ENCODE measurements around the gene ATP5PO.

ATP5PO gene

DNA sequence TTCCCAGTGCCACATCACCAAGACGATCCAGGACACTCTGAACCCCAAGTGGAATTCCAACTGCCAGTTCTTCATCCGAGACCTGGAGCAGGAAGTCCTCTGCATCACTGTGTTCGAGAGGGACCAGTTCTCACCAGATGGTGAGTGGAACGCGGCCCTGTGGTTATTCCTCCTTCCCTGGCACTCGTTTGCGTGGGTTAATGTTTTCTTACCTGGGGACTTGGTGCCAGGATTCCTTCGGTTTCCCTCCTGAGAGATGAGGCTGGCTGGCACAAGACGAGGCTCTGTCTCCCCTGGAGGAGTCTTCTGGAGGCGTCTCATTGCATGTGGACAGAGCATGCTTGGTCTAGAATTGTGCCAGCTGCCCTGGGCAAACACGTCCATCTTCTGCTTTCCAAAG is 29.3 kb downstream of the ATP5PO start:
- no peak for ATAC-seq
- TF ChIP-seq ZFP3 (CRISPR knock-in tag; IDR thresholded peaks at IDR 0.05) = no peak
- no peak for TF ChIP-seq ZC3H10 (CRISPR knock-in tag; IDR thresholded peaks at IDR 0.05)
- no peak for TF ChIP-seq ZNF8 (CRISPR knock-in tag; IDR thresholded peaks at IDR 0.05)
- no peak for TF ChIP-seq TCF4 (CRISPR knock-in tag; IDR thresholded peaks at IDR 0.05; ENCODE audit: borderline replicate concordance)

DNA sequence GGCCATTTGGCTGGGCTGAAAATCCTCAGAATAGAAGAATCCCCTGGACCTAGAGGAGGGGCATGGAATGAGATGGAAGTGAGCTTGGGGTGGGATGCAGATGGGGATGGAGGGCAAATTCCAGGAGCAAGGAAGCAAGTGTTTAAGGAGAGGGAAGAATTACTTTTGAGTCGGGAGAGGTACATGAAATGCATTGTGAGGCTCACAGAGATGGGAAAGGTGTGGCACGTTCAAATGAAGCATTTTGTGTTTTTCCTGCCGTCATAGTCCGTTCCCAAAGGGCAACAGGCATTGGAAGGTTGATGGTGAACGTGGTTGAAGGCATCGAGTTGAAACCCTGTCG is 30.5 kb downstream of the ATP5PO start:
- TF ChIP-seq, protein P1, sequence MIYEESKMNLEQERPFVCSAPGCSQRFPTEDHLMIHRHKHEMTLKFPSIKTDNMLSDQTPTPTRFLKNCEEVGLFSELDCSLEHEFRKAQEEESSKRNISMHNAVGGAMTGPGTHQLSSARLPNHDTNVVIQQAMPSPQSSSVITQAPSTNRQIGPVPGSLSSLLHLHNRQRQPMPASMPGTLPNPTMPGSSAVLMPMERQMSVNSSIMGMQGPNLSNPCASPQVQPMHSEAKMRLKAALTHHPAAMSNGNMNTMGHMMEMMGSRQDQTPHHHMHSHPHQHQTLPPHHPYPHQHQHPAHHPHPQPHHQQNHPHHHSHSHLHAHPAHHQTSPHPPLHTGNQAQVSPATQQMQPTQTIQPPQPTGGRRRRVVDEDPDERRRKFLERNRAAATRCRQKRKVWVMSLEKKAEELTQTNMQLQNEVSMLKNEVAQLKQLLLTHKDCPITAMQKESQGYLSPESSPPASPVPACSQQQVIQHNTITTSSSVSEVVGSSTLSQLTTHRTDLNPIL (CRISPR knock-in tag; IDR thresholded peaks at IDR 0.05; ENCODE audit: low read depth) = no peak
- TF ChIP-seq ZNF565 (CRISPR knock-in tag; conservative IDR thresholded peaks at IDR 0.05; ENCODE audit: low read depth) = no peak
- TF ChIP-seq TCF4 (CRISPR knock-in tag; IDR thresholded peaks at IDR 0.05; ENCODE audit: borderline replicate concordance) = no peak
- no peak for TF ChIP-seq TOX (CRISPR knock-in tag; IDR thresholded peaks at IDR 0.05; ENCODE audit: borderline replicate concordance)
- no peak for TF ChIP-seq ISL1 (CRISPR knock-in tag; IDR thresholded peaks at IDR 0.05)
- TF ChIP-seq, protein P2, sequence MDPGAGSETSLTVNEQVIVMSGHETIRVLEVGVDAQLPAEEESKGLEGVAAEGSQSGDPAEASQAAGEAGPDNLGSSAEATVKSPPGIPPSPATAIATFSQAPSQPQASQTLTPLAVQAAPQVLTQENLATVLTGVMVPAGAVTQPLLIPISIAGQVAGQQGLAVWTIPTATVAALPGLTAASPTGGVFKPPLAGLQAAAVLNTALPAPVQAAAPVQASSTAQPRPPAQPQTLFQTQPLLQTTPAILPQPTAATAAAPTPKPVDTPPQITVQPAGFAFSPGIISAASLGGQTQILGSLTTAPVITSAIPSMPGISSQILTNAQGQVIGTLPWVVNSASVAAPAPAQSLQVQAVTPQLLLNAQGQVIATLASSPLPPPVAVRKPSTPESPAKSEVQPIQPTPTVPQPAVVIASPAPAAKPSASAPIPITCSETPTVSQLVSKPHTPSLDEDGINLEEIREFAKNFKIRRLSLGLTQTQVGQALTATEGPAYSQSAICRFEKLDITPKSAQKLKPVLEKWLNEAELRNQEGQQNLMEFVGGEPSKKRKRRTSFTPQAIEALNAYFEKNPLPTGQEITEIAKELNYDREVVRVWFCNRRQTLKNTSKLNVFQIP (CRISPR knock-in tag; IDR thresholded peaks at IDR 0.05; ENCODE audit: borderline replicate concordance, low read depth) = no peak
- no peak for TF ChIP-seq CSDC2 (CRISPR knock-in tag; IDR thresholded peaks at IDR 0.05)
- no peak for TF ChIP-seq BACH2 (CRISPR knock-in tag; IDR thresholded peaks at IDR 0.05; ENCODE audit: borderline replicate concordance)
- TF ChIP-seq ARNTL (CRISPR knock-in tag; IDR thresholded peaks at IDR 0.05; ENCODE audit: borderline replicate concordance, low read depth) = no peak
- no peak for TF ChIP-seq ZFP30 (CRISPR knock-in tag; IDR thresholded peaks at IDR 0.05)
- TF ChIP-seq ZC3H10 (CRISPR knock-in tag; IDR thresholded peaks at IDR 0.05) = no peak
- no peak for TF ChIP-seq ZNF70 (CRISPR knock-in tag; IDR thresholded peaks at IDR 0.05)
- no peak for TF ChIP-seq ZFP3 (CRISPR knock-in tag; IDR thresholded peaks at IDR 0.05)
- TF ChIP-seq ESRRG (CRISPR knock-in tag; IDR thresholded peaks at IDR 0.05) = no peak
- no peak for ATAC-seq

DNA sequence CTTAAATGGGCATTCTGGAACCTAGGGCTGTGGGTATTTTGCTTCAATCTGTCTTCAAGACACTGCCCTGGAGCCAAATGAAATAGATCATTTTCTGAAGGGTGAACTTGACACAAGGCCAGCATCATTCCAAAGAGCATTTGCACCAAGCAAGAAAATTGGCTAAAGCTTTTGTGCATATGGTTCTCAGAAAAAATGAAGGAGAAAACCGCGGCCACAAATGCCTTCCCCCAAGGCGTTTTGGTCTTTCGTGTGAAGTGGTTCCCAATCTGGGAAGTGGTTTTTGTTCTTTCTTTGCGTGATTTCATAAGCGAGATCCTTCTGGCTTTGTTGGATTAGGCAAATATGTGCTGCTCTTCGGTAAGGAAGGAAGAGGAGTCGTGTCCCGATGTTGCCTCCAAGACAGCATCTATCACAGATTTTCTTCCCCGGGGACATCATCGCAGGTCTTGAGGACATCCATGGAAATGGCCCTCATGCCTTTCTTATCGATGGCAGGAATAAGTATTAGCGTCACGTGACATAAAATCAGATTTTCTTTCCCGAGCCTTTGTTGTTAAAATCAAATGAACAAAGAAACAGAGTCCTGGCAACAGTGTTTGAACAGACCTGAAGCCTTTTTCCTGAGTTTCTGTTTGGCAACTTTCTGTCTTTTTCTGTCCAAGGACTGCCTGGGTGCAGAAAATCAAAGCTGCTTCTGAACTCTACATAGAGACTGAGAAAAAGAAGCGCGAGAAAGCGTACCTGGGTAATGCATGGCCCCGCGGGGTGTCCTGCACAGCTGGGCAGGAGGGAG is 31.0 kb downstream of the ATP5PO start:
- ATAC-seq = no peak
- no peak for TF ChIP-seq ESRRG (CRISPR knock-in tag; IDR thresholded peaks at IDR 0.05)
- no peak for TF ChIP-seq ZNF565 (CRISPR knock-in tag; conservative IDR thresholded peaks at IDR 0.05; ENCODE audit: low read depth)
- TF ChIP-seq GLIS3 (CRISPR knock-in tag; IDR thresholded peaks at IDR 0.05) = no peak
- no peak for TF ChIP-seq TOX (CRISPR knock-in tag; IDR thresholded peaks at IDR 0.05; ENCODE audit: borderline replicate concordance)
- TF ChIP-seq SNAI2 (CRISPR knock-in tag; IDR thresholded peaks at IDR 0.05) = no peak
- no peak for TF ChIP-seq ZNF8 (CRISPR knock-in tag; IDR thresholded peaks at IDR 0.05)
- no peak for TF ChIP-seq BACH2 (CRISPR knock-in tag; IDR thresholded peaks at IDR 0.05; ENCODE audit: borderline replicate concordance)
- no peak for TF ChIP-seq ZFP30 (CRISPR knock-in tag; IDR thresholded peaks at IDR 0.05)
- TF ChIP-seq, protein P3, sequence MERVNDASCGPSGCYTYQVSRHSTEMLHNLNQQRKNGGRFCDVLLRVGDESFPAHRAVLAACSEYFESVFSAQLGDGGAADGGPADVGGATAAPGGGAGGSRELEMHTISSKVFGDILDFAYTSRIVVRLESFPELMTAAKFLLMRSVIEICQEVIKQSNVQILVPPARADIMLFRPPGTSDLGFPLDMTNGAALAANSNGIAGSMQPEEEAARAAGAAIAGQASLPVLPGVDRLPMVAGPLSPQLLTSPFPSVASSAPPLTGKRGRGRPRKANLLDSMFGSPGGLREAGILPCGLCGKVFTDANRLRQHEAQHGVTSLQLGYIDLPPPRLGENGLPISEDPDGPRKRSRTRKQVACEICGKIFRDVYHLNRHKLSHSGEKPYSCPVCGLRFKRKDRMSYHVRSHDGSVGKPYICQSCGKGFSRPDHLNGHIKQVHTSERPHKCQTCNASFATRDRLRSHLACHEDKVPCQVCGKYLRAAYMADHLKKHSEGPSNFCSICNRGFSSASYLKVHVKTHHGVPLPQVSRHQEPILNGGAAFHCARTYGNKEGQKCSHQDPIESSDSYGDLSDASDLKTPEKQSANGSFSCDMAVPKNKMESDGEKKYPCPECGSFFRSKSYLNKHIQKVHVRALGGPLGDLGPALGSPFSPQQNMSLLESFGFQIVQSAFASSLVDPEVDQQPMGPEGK (CRISPR knock-in tag; IDR thresholded peaks at IDR 0.05; ENCODE audit: borderline replicate concordance) = no peak
- no peak for TF ChIP-seq RARB (CRISPR knock-in tag; IDR thresholded peaks at IDR 0.05)
- no peak for TF ChIP-seq PPARA (CRISPR knock-in tag; IDR thresholded peaks at IDR 0.05; ENCODE audit: borderline replicate concordance)
- no peak for TF ChIP-seq ZC3H10 (CRISPR knock-in tag; IDR thresholded peaks at IDR 0.05)
- TF ChIP-seq OSR1 (CRISPR knock-in tag; IDR thresholded peaks at IDR 0.05) = no peak

DNA sequence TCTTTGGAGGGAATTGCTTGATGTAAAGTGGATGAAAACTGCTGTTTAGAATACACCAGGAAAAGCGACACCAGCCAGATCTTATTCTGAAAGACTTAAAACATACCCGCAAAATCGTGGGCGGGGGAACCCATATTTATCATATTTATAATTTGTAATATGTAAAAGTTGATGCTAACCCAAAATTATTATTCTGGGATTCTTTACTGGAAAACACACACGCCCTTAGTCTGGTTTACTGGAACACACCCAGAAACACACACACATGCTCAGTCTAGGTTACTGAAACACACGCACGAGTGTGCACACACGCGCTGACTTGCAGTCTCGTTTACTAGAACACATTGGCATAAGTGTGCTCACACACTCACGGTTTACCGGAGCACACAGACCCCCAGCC is 32.5 kb downstream of the ATP5PO start:
- TF ChIP-seq, protein P1 (CRISPR knock-in tag; IDR thresholded peaks at IDR 0.05; ENCODE audit: low read depth) = no peak
- TF ChIP-seq, protein P2 (CRISPR knock-in tag; IDR thresholded peaks at IDR 0.05; ENCODE audit: borderline replicate concordance, low read depth) = no peak
- TF ChIP-seq, protein P4, sequence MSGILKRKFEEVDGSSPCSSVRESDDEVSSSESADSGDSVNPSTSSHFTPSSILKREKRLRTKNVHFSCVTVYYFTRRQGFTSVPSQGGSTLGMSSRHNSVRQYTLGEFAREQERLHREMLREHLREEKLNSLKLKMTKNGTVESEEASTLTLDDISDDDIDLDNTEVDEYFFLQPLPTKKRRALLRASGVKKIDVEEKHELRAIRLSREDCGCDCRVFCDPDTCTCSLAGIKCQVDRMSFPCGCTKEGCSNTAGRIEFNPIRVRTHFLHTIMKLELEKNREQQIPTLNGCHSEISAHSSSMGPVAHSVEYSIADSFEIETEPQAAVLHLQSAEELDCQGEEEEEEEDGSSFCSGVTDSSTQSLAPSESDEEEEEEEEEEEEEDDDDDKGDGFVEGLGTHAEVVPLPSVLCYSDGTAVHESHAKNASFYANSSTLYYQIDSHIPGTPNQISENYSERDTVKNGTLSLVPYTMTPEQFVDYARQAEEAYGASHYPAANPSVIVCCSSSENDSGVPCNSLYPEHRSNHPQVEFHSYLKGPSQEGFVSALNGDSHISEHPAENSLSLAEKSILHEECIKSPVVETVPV (CRISPR knock-in tag; IDR thresholded peaks at IDR 0.05) = no peak
- TF ChIP-seq ZNF70 (CRISPR knock-in tag; IDR thresholded peaks at IDR 0.05) = no peak
- TF ChIP-seq TCF4 (CRISPR knock-in tag; IDR thresholded peaks at IDR 0.05; ENCODE audit: borderline replicate concordance) = no peak
- TF ChIP-seq ZNF8 (CRISPR knock-in tag; IDR thresholded peaks at IDR 0.05) = no peak
- no peak for TF ChIP-seq PPARA (CRISPR knock-in tag; IDR thresholded peaks at IDR 0.05; ENCODE audit: borderline replicate concordance)
- no peak for TF ChIP-seq CSDC2 (CRISPR knock-in tag; IDR thresholded peaks at IDR 0.05)
- TF ChIP-seq RARB (CRISPR knock-in tag; IDR thresholded peaks at IDR 0.05) = no peak
- ATAC-seq = no peak

All from SK-N-SH treated with all-trans-retinoic acid at 6 μM for 48 hours (cell line).